ENCODE measurements around the gene CTTNBP2NL.

Gene CTTNBP2NL, protein sequence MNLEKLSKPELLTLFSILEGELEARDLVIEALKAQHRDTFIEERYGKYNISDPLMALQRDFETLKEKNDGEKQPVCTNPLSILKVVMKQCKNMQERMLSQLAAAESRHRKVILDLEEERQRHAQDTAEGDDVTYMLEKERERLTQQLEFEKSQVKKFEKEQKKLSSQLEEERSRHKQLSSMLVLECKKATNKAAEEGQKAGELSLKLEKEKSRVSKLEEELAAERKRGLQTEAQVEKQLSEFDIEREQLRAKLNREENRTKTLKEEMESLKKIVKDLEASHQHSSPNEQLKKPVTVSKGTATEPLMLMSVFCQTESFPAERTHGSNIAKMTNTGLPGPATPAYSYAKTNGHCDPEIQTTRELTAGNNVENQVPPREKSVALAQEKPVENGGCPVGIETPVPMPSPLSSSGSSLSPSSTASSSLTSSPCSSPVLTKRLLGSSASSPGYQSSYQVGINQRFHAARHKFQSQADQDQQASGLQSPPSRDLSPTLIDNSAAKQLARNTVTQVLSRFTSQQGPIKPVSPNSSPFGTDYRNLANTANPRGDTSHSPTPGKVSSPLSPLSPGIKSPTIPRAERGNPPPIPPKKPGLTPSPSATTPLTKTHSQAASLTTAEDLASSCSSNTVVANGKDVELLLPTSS

DNA sequence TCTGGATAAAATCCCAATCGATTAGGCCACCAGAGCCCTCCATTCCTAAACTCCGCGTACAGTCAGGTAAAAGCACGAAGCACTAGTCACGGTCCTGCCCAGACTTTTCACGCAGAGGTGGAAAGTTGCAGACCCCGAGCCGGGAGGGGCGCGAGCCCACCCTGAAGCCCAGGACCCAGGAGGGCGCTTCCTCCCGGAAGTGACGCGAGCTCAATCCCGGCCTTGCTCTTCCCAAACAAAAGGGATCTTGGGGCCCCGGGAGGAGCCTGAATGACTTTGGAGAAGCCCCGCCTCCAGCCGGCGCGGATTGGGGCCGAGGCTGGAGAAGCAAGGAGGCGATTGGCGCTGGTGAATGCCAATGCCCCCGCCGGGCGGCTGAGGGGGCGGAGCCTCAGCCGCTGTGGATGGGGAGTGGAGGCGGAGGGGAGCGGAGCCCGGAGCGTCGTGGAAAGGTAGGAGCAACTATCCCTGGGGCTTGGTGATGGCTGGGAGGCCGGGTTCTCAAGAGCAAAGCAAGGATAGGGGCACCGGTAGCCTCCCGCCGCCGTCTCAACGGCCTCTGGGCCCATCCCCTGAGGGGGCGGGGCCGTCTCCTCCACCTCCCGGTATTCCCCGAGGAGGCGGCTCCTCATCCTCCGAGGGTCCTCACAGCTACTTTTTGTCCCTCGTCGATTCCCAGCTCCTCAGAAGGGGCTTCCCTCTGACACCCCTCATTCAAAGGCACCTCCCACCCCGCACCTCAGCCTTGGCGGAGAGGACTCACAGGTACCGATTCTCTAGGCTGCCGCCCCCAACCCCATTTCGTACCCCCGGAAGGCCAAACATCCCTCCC, at the start of gene CTTNBP2NL:
Gene CTTNBP2NL, plus strand, starts transcription at position 394 of the 832 bp plus-strand sequence. CDS start 19,952 bp downstream, outside the sequence.
- TF ChIP-seq, protein P1, sequence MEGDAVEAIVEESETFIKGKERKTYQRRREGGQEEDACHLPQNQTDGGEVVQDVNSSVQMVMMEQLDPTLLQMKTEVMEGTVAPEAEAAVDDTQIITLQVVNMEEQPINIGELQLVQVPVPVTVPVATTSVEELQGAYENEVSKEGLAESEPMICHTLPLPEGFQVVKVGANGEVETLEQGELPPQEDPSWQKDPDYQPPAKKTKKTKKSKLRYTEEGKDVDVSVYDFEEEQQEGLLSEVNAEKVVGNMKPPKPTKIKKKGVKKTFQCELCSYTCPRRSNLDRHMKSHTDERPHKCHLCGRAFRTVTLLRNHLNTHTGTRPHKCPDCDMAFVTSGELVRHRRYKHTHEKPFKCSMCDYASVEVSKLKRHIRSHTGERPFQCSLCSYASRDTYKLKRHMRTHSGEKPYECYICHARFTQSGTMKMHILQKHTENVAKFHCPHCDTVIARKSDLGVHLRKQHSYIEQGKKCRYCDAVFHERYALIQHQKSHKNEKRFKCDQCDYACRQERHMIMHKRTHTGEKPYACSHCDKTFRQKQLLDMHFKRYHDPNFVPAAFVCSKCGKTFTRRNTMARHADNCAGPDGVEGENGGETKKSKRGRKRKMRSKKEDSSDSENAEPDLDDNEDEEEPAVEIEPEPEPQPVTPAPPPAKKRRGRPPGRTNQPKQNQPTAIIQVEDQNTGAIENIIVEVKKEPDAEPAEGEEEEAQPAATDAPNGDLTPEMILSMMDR (IDR thresholded peaks at IDR 0.05; ENCODE audit: extremely low read depth, missing control alignments): no peak
- peak; percentile 88 for DNase-seq (ENCODE audit: low spot score)

DNA sequence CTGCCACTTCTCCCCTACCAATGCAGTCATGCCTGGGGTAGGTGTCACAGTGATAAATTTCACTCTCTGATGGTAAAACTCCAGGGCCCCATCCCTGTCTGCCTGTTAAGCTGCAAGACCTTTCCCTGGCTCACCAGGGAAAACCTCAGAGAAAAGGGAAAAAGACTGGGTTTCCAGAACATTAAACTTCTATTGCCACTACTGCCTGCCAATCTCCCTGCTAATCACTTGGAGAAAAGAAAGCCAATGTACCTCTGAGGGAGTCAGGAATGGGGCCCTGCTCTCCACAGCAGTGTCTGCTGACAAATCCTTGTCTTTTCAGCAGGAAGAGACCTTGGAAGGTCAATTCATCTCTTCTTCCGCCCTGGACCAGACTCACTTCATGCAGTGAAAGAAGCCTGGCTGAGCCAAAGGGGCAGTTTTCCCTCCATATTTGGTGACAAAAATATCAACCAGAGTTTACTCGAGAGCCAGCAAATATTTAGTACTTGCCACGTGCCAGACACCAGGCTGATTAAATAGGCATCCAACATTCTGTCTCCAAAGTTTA, 49.1 kb upstream of the CTTNBP2NL start:
- DNase-seq (ENCODE audit: low spot score): no peak
- TF ChIP-seq, protein P1 (IDR thresholded peaks at IDR 0.05; ENCODE audit: extremely low read depth, missing control alignments): no peak

DNA sequence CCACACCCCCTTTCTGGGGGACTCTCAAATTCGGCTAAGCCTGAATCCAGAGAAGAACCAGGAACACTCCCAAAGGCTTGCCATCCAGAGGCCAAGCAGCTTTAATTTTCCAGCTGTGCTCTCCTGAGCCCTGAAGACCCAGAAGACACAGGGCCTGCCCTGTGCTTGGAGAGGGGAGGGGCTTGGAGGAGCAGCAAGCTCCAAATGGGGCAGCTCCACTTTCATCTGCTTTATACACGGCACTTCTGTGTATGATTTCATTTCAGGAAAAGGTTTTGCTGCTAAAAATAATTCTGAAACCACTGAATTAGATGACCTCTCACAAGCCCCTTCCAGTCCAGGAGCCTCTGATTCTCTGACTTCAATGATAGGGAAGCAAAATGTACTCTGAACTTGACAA, 39.2 kb upstream of the CTTNBP2NL start:
- TF ChIP-seq, protein P1 (IDR thresholded peaks at IDR 0.05; ENCODE audit: extremely low read depth, missing control alignments): no peak
- DNase-seq (ENCODE audit: low spot score): no peak

DNA sequence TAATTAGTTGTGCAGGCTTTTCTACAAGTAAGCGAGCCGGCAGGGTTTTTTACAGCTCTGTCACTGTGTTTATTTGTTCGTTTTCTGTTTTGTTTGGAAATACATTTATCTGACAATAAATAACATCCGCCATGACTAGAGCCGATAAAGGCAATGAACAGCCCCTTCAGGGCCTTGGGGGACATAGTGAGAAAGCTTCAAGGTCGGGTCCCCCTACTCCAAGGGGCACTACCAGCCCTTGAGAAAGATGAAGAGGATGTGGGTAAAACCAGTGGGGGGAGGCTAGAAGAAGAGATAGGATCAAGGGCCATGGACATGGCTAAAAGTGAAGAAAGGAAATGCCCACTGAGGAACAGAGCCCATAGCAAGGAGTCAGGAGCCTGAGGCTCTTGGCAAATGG, 38.5 kb upstream of the CTTNBP2NL start:
- TF ChIP-seq, protein P1 (IDR thresholded peaks at IDR 0.05; ENCODE audit: extremely low read depth, missing control alignments): no peak
- no peak for DNase-seq (ENCODE audit: low spot score)

DNA sequence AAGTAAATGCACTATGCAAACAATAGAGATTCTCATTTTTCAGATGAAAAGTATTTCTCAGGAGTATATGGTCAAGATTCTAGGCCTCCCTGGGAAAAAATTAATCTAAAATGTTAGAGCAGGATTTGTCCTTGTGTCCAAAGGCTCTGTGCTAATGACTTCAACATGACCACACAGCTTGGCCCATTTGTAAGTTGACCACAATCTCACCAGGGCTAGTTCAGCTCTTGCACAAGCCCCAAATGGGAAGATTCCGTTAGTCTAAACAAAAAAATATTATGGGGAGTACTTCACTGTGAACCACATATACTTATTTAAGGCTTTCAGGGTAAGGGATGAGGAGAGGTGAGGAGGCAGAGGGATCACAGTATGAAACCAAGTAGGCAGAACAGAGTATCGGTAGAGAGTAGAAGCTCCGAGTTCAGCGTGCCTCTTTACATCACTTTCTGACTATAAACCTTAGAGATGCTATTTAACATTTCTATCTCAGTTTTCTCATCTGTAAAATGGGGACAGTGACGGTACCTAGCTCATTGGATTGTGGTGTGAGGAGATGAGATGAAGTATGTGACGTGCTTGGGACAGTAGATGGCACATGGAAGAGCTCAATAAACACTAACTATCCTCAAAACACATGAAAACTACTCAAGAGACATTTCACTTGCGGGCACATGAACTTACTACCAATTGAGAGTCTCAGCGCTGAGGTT, 37.8 kb upstream of the CTTNBP2NL start:
- TF ChIP-seq, protein P1 (IDR thresholded peaks at IDR 0.05; ENCODE audit: extremely low read depth, missing control alignments): no peak
- no peak for DNase-seq (ENCODE audit: low spot score)

DNA sequence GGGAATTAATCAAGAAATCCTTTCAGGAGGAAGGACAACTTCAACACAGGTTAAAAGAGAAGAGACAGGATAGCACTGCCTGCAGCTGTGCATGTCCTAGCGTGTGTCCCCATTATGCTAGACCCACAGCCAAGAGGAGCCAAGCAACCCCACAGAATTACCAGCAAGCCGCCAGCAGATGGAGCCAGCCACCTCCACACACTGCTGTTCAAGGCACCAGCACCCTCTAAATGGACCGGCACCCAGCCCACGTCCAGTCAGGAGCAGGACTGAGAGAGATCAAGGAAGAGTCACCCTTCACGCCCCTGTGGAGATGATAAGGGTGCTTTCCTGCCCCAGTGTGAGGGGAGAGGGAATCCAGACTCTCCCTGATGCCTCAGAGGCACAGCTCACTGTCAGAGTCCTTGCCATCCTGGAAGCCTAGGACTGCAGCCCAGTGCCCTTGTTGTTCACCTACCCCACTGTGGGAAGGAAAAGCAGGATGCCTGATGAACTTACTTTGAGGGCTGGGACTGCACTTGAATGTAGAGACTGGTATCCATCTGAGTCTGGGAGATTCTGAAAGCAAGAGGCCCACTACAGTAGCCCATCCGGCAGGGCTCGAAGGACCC, 37.1 kb upstream of the CTTNBP2NL start:
- DNase-seq (ENCODE audit: low spot score): peak; percentile 57
- TF ChIP-seq, protein P1 (IDR thresholded peaks at IDR 0.05; ENCODE audit: extremely low read depth, missing control alignments): peak; percentile 75
